CD4-positive, alpha-beta T cell (primary cell): ENCODE results near the gene WASL. TPM values are rescaled to one million over a fixed set of nuclear protein-coding genes. Genes with fewer than 3 reads are reported as not detected.
A peak's percentile ranks its signal among the peaks of the same experiment; 100 is the strongest.

ENCODE experiments used
- ATAC-seq: fragments of 200-7000 bp; cut with Tn5 transposase; one replicate; pipeline ENCODE4 v1.10.0; 2022; ENCODE audit warnings: mild to moderate bottlenecking; ENCODE audit not compliant: poor library complexity
- CTCF ChIA-PET: fragments of 350-600 bp; sonication (Branson Sonifier 250); formaldehyde crosslinking; loops from one replicate; lab custom pipeline; 2021; ENCODE audit warnings: antibody characterized with exemption, inconsistent platforms; lab: Charles Lee
- POLR2A ChIA-PET: fragments of 350-600 bp; sonication (Branson Sonifier 250); formaldehyde crosslinking; loops from one replicate; lab custom pipeline; 2021; ENCODE audit warnings: antibody characterized with exemption, inconsistent platforms; lab: Charles Lee
- DNase-seq, 14 experiments: peaks; one replicate each; pipeline ENCODE4 v3.0.0-alpha.2; 2013 to 2020; ENCODE audit warnings: mixed read lengths in 2 of 14
- H3K27ac ChIP-seq, 2 donors: one replicate each; pipeline versions ENCODE4 v1.5.1 to v1.7.0; 2013; ENCODE audit warnings: low read length in 2 of 2, low read depth in 1 of 2, mild to moderate bottlenecking in 1 of 2
- H3K27me3 ChIP-seq, 2 experiments: 1 replicate in 1 of 2; 2 replicates in 1 of 2; pipeline versions ENCODE4 v1.6.1 to v1.7.0; 2013; ENCODE audit warnings: low read length in 2 of 2, control low read depth in 1 of 2, mild to moderate bottlenecking in 1 of 2, moderate library complexity in 1 of 2; ENCODE audit not compliant: insufficient read depth in 2 of 2, control insufficient read depth in 1 of 2
- H3K36me3 ChIP-seq: one replicate; pipeline ENCODE4 v1.6.1; 2013; ENCODE audit warnings: low read length, control low read depth; ENCODE audit not compliant: insufficient read depth
- H3K4me1 ChIP-seq: one replicate; pipeline ENCODE4 v1.6.1; 2013; ENCODE audit warnings: low read length, control low read depth; ENCODE audit not compliant: insufficient read depth
- H3K4me3 ChIP-seq: one replicate; pipeline ENCODE4 v1.5.1; 2013; ENCODE audit warnings: mild to moderate bottlenecking, low read length, moderate library complexity
- H3K9me3 ChIP-seq, 2 experiments: 1 replicate in 1 of 2; 2 replicates in 1 of 2; pipeline versions ENCODE4 v1.6.1 to v1.7.0; 2013; ENCODE audit warnings: low read length in 2 of 2, mild to moderate bottlenecking in 2 of 2, control low read depth in 1 of 2, moderate library complexity in 1 of 2; ENCODE audit not compliant: control insufficient read depth in 1 of 2, insufficient read depth in 1 of 2
- H3K27ac Mint-ChIP-seq: one replicate; pipeline ENCODE4 v1.8.0; 2020; ENCODE audit warnings: mixed read lengths
- H3K27me3 Mint-ChIP-seq: one replicate; pipeline ENCODE4 v1.8.0; 2021; ENCODE audit warnings: mixed read lengths
- H3K36me3 Mint-ChIP-seq: one replicate; pipeline ENCODE4 v1.8.0; 2021; ENCODE audit warnings: low read depth, mixed read lengths
- H3K4me1 Mint-ChIP-seq: one replicate; pipeline ENCODE4 v1.8.0; 2021; ENCODE audit warnings: low read depth, mixed read lengths
- H3K4me3 Mint-ChIP-seq: one replicate; pipeline ENCODE4 v1.8.0; 2020; ENCODE audit warnings: mild to moderate bottlenecking, mixed read lengths
- H3K9me3 Mint-ChIP-seq: one replicate; pipeline ENCODE4 v1.8.0; 2020; ENCODE audit warnings: mixed read lengths
- CTCF ChIP-seq: fragments of 200-600 bp; IDR thresholded peaks from one replicate; pipeline ENCODE4 v1.8.0; 2022; ENCODE audit warnings: antibody characterized with exemption, mild to moderate bottlenecking
- intact Hi-C, 2 experiments: fragments of 100-400 bp; cut with DNase I in 1 of 2; cut with micrococcal nuclease in 1 of 2; formaldehyde crosslinking; loops; one replicate each; pipeline versions ENCODE4 v1.15.1 to v1.9.0; 2023 to 2025; cut with DNase I, micrococcal nuclease
- total RNA-seq, 174 experiments: library from RNA in 2 of 174; stranded (reverse) in 2 of 174; gene quantifications; one replicate each; pipeline ENCODE4 v1.2.3 and lab custom pipeline; 2021 to 2026

The WASL gene
- total RNA-seq, 2 experiments from 2014 or later = 8.6 to 9.3 TPM

- ATAC-seq (no peak), DNase-seq (no peak)
- no peak for TF ChIP-seq CTCF
- peaks cover 10% of the 10 kb centered on the region for H3K4me1 ChIP-seq
- H3K4me1 Mint-ChIP-seq = peaks cover 85% of the 10 kb centered on the region
- no peak overlapping the region for H3K4me3 ChIP-seq
- CTCF ChIA-PET = no interaction called here
- no peaks in the 10 kb centered on the region for H3K9me3 ChIP-seq
- no peak overlapping the region for H3K4me3 Mint-ChIP-seq
- peaks cover 13% of the 10 kb centered on the region for H3K36me3 Mint-ChIP-seq
- H3K27me3 ChIP-seq = no peaks in the 10 kb centered on the region
- H3K9me3 Mint-ChIP-seq = no peaks in the 10 kb centered on the region
- intact Hi-C loops = no loop called here
- no peak overlapping the region for H3K27ac ChIP-seq
- no peaks in the 10 kb centered on the region for H3K27me3 Mint-ChIP-seq
- H3K36me3 ChIP-seq = peaks cover 2% of the 10 kb centered on the region
- POLR2A ChIA-PET = no interaction called here
- no peak overlapping the region for H3K27ac Mint-ChIP-seq
These were observed 33.6 kb downstream of the WASL start for GRCh38 chr7:123715198-123715597.

GRCh38 chr7:123714296-123715080, 34.3 kb downstream of the WASL start:
- H3K4me3 ChIP-seq = no peak overlapping the region
- no peak overlapping the region for H3K4me3 Mint-ChIP-seq
- H3K27ac ChIP-seq = no peak overlapping the region
- H3K27me3 Mint-ChIP-seq = no peaks in the 10 kb centered on the region
- peaks cover 7% of the 10 kb centered on the region for H3K4me1 ChIP-seq
- intact Hi-C loops = loop anchor here in 1 of 2 experiments (5.0 kb wide), 1 partner anchor 33 kb away; the partner anchor contains the start of gene WASL
- TF ChIP-seq CTCF = no peak
- ChIA-PET CTCF (no interaction called here), POLR2A (no interaction called here)
- peaks cover 78% of the 10 kb centered on the region for H3K4me1 Mint-ChIP-seq
- no peaks in the 10 kb centered on the region for H3K27me3 ChIP-seq
- H3K9me3 Mint-ChIP-seq = no peaks in the 10 kb centered on the region
- H3K9me3 ChIP-seq = no peaks in the 10 kb centered on the region
- H3K27ac Mint-ChIP-seq = peak overlapping the region; percentile 19
- ATAC-seq (no peak), DNase-seq (no peak)
- peaks cover 13% of the 10 kb centered on the region for H3K36me3 Mint-ChIP-seq
- H3K36me3 ChIP-seq = peaks cover 2% of the 10 kb centered on the region

- ChIA-PET POLR2A (no interaction called here), CTCF (interaction anchor here (1.0 kb wide), 1 partner anchor 9 kb away, joined by 3 read pairs; no protein-coding TSS in a partner anchor)
- no peak for TF ChIP-seq CTCF
- H3K36me3 ChIP-seq = peaks cover 8% of the 10 kb centered on the region
- Mint-ChIP-seq H3K27me3 (no peaks in the 10 kb centered on the region), H3K9me3 (no peaks in the 10 kb centered on the region), H3K4me3 (no peak overlapping the region), H3K27ac (peak overlapping the region; percentile 3), H3K36me3 (peaks cover 23% of the 10 kb centered on the region), H3K4me1 (peaks cover 64% of the 10 kb centered on the region)
- no peak for DNase-seq
- peaks cover 3% of the 10 kb centered on the region for H3K4me1 ChIP-seq
- intact Hi-C loops = loop anchor here in 1 of 2 experiments (5.0 kb wide), 1 partner anchor 35 kb away; the partner anchor contains the start of gene WASL
- no peak for ATAC-seq
- H3K27me3 ChIP-seq = no peaks in the 10 kb centered on the region
- H3K4me3 ChIP-seq = no peak overlapping the region
- H3K9me3 ChIP-seq = no peaks in the 10 kb centered on the region
- H3K27ac ChIP-seq = no peak overlapping the region
These were observed 36.2 kb downstream of the WASL start for GRCh38 chr7:123712619-123713018.
